ENCODE measurements around the gene WDR59. TPM values are rescaled to one million over a fixed set of nuclear protein-coding genes. Genes with fewer than 3 reads are reported as not detected.
"Not testable (repeated sequence)": the region's sequence is repeated elsewhere in the genome, so short reads cannot be mapped to it uniquely, and the experiment has no call there.

WDR59 gene
- total and polyA plus RNA-seq, 2 experiments from 2014 or later = 38.7 to 54.5 TPM

- TF ChIP-seq, protein P1, sequence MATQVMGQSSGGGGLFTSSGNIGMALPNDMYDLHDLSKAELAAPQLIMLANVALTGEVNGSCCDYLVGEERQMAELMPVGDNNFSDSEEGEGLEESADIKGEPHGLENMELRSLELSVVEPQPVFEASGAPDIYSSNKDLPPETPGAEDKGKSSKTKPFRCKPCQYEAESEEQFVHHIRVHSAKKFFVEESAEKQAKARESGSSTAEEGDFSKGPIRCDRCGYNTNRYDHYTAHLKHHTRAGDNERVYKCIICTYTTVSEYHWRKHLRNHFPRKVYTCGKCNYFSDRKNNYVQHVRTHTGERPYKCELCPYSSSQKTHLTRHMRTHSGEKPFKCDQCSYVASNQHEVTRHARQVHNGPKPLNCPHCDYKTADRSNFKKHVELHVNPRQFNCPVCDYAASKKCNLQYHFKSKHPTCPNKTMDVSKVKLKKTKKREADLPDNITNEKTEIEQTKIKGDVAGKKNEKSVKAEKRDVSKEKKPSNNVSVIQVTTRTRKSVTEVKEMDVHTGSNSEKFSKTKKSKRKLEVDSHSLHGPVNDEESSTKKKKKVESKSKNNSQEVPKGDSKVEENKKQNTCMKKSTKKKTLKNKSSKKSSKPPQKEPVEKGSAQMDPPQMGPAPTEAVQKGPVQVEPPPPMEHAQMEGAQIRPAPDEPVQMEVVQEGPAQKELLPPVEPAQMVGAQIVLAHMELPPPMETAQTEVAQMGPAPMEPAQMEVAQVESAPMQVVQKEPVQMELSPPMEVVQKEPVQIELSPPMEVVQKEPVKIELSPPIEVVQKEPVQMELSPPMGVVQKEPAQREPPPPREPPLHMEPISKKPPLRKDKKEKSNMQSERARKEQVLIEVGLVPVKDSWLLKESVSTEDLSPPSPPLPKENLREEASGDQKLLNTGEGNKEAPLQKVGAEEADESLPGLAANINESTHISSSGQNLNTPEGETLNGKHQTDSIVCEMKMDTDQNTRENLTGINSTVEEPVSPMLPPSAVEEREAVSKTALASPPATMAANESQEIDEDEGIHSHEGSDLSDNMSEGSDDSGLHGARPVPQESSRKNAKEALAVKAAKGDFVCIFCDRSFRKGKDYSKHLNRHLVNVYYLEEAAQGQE (IDR thresholded peaks at IDR 0.05; ENCODE audit: unreplicated experiment) = no peak
- TF ChIP-seq JUNB (IDR thresholded peaks at IDR 0.05; ENCODE audit: unreplicated experiment) = no peak
- TF ChIP-seq, protein P2, sequence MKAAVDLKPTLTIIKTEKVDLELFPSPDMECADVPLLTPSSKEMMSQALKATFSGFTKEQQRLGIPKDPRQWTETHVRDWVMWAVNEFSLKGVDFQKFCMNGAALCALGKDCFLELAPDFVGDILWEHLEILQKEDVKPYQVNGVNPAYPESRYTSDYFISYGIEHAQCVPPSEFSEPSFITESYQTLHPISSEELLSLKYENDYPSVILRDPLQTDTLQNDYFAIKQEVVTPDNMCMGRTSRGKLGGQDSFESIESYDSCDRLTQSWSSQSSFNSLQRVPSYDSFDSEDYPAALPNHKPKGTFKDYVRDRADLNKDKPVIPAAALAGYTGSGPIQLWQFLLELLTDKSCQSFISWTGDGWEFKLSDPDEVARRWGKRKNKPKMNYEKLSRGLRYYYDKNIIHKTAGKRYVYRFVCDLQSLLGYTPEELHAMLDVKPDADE (IDR thresholded peaks at IDR 0.05) = no peak
- no peak for TF ChIP-seq EZH2 (IDR thresholded peaks at IDR 0.05; ENCODE audit: low read depth, unreplicated experiment)
- no peak for TF ChIP-seq POLR2AphosphoS5 (IDR thresholded peaks at IDR 0.05; ENCODE audit: low read depth)
- no peak for TF ChIP-seq ZNF114 (CRISPR knock-in tag; IDR thresholded peaks at IDR 0.05)
Observed at GRCh38 chr16:74921051-74921450, 63.9 kb downstream of the WDR59 start (continued).

GRCh38 chr16:74909665-74910064, 75.3 kb downstream of the WDR59 start:
- H3K36me3 Mint-ChIP-seq (ENCODE audit: low read depth) = peaks cover 81% of the 10 kb centered on the region
- TF ChIP-seq JUNB (IDR thresholded peaks at IDR 0.05; ENCODE audit: unreplicated experiment) (no peak), CREB1 (CRISPR knock-in tag; IDR thresholded peaks at IDR 0.05; ENCODE audit: low read depth) (no peak), ZNF331 (CRISPR knock-in tag; IDR thresholded peaks at IDR 0.05; ENCODE audit: low read depth) (no peak)
- TF ChIP-seq, protein P2 (IDR thresholded peaks at IDR 0.05) = no peak
- TF ChIP-seq, protein P3, sequence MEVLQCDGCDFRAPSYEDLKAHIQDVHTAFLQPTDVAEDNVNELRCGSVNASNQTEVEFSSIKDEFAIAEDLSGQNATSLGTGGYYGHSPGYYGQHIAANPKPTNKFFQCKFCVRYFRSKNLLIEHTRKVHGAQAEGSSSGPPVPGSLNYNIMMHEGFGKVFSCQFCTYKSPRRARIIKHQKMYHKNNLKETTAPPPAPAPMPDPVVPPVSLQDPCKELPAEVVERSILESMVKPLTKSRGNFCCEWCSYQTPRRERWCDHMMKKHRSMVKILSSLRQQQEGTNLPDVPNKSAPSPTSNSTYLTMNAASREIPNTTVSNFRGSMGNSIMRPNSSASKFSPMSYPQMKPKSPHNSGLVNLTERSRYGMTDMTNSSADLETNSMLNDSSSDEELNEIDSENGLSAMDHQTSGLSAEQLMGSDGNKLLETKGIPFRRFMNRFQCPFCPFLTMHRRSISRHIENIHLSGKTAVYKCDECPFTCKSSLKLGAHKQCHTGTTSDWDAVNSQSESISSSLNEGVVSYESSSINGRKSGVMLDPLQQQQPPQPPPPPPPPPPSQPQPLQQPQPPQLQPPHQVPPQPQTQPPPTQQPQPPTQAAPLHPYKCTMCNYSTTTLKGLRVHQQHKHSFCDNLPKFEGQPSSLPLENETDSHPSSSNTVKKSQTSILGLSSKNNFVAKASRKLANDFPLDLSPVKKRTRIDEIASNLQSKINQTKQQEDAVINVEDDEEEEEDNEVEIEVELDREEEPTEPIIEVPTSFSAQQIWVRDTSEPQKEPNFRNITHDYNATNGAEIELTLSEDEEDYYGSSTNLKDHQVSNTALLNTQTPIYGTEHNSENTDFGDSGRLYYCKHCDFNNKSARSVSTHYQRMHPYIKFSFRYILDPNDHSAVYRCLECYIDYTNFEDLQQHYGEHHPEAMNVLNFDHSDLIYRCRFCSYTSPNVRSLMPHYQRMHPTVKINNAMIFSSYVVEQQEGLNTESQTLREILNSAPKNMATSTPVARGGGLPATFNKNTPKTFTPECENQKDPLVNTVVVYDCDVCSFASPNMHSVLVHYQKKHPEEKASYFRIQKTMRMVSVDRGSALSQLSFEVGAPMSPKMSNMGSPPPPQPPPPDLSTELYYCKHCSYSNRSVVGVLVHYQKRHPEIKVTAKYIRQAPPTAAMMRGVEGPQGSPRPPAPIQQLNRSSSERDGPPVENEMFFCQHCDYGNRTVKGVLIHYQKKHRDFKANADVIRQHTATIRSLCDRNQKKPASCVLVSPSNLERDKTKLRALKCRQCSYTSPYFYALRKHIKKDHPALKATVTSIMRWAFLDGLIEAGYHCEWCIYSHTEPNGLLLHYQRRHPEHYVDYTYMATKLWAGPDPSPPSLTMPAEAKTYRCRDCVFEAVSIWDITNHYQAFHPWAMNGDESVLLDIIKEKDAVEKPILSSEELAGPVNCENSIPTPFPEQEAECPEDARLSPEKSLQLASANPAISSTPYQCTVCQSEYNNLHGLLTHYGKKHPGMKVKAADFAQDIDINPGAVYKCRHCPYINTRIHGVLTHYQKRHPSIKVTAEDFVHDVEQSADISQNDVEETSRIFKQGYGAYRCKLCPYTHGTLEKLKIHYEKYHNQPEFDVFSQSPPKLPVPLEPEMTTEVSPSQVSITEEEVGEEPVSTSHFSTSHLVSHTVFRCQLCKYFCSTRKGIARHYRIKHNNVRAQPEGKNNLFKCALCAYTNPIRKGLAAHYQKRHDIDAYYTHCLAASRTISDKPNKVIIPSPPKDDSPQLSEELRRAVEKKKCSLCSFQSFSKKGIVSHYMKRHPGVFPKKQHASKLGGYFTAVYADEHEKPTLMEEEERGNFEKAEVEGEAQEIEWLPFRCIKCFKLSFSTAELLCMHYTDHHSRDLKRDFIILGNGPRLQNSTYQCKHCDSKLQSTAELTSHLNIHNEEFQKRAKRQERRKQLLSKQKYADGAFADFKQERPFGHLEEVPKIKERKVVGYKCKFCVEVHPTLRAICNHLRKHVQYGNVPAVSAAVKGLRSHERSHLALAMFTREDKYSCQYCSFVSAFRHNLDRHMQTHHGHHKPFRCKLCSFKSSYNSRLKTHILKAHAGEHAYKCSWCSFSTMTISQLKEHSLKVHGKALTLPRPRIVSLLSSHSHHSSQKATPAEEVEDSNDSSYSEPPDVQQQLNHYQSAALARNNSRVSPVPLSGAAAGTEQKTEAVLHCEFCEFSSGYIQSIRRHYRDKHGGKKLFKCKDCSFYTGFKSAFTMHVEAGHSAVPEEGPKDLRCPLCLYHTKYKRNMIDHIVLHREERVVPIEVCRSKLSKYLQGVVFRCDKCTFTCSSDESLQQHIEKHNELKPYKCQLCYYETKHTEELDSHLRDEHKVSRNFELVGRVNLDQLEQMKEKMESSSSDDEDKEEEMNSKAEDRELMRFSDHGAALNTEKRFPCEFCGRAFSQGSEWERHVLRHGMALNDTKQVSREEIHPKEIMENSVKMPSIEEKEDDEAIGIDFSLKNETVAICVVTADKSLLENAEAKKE (CRISPR knock-in tag; IDR thresholded peaks at IDR 0.05) = no peak
- no peak overlapping the region for H3K27ac Mint-ChIP-seq
- H3K9me3 Mint-ChIP-seq = peaks cover 18% of the 10 kb centered on the region
- Histone ChIP-seq H3K36me3 (ENCODE audit: insufficient read depth) (peaks cover 38% of the 10 kb centered on the region), H3F3A (replicated peaks; ENCODE audit: low read depth) (no peaks in the 10 kb centered on the region), H3K27me3 (ENCODE audit: insufficient read depth) (no peaks in the 10 kb centered on the region), H3K79me2 (replicated peaks; ENCODE audit: insufficient read depth) (no peaks in the 10 kb centered on the region), H4K20me1 (replicated peaks; ENCODE audit: insufficient read depth) (no peaks in the 10 kb centered on the region), H3K27ac (ENCODE audit: low read depth) (no peak overlapping the region), H3K4me3 (no peak overlapping the region), H3K4me1 (ENCODE audit: insufficient read depth) (no peaks in the 10 kb centered on the region), H3K9me2 (ENCODE audit: insufficient read depth) (no peaks in the 10 kb centered on the region), H2AFZ (no peak overlapping the region), H3K4me2 (no peak overlapping the region)
- no peak for DNase-seq (ENCODE audit: low spot score)
- peaks cover 5% of the 10 kb centered on the region for H3K27me3 Mint-ChIP-seq (ENCODE audit: insufficient read depth, low read depth, poor library complexity)
- no peaks in the 10 kb centered on the region for H3K4me1 Mint-ChIP-seq
- no peak for ATAC-seq
- no peak overlapping the region for H3K4me3 Mint-ChIP-seq

DNA sequence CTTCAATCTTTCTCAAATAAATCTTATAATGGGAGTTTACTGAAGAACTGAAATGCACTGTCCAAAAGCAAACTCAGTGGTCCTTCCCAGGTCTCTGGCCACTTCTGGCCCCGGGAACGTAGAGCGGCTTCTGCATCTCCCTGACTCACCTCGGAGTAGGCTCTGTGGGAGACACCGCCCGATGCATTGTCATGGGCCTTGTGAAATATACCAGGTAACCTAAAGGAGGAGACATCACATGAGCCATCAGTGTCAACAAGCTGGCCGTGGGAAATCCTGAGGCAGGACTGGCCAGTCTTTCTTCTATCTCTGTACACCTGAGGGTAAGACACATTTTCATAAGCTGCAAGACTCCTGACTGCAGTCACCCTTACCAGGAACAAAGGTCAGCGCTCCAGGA, 76.2 kb downstream of the WDR59 start:
- H3K36me3 ChIP-seq (ENCODE audit: insufficient read depth) = peaks cover 29% of the 10 kb centered on the region; the same call in 1 of the 2 replicates
- H3K4me1 ChIP-seq (ENCODE audit: insufficient read depth); H3F3A ChIP-seq (replicated peaks; ENCODE audit: low read depth); H3K27ac ChIP-seq (ENCODE audit: low read depth); H3K27me3 ChIP-seq (ENCODE audit: insufficient read depth); ATAC-seq; H3K4me1 Mint-ChIP-seq; H3K4me2 ChIP-seq; H3K27ac Mint-ChIP-seq; H3K9me2 ChIP-seq (ENCODE audit: insufficient read depth); H3K4me3 ChIP-seq; H2AFZ ChIP-seq; H3K79me2 ChIP-seq (replicated peaks; ENCODE audit: insufficient read depth); H3K27me3 Mint-ChIP-seq (ENCODE audit: insufficient read depth, low read depth, poor library complexity); H3K4me3 Mint-ChIP-seq; H4K20me1 ChIP-seq (replicated peaks; ENCODE audit: insufficient read depth); DNase-seq (ENCODE audit: low spot score): not testable (repeated sequence)
- peaks cover 17% of the 10 kb centered on the region for H3K9me3 Mint-ChIP-seq
- peaks cover 74% of the 10 kb centered on the region for H3K36me3 Mint-ChIP-seq (ENCODE audit: low read depth)
